ENCODE results near the gene SUPT20HL2. TPM values are rescaled to one million over a fixed set of nuclear protein-coding genes. Genes with fewer than 3 reads are reported as not detected.

Gene SUPT20HL2
- total and polyA plus RNA-seq, 4 donors = not detected

DNA sequence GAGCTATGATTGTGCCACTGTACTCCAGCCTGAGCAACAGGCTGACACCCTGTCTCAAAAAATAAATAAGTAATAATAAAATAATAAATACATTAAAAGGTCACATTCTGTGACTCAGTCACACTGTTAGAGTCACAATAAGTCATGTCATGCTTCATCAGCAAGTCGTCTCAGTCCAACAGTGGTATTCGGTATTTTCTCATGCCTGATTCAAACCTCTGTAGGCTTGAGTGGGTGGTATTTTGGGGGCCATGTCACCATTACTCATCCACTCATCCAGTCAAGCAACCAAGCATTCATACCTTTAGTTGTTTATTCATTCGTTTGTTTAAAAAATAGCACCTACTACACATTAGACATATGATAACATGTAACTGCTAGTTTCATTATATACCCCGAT lies 46.9 kb downstream of the SUPT20HL2 start:
- Histone ChIP-seq H3K9me3 (ENCODE audit: control insufficient read depth in 4 of 4, insufficient read depth in 3 of 4, low read length in 3 of 4) (peaks cover 0 to 3% (median 0%) of the 10 kb centered on the region in 4 donors), H3K36me3 (ENCODE audit: control insufficient read depth in 4 of 4, insufficient read depth in 4 of 4, low read length in 4 of 4) (no peaks in the 10 kb centered on the region), H3K9ac (ENCODE audit: insufficient read depth in 1 of 2, low read length in 2 of 2) (no peak overlapping the region), H3K27me3 (ENCODE audit: control insufficient read depth in 3 of 3, insufficient read depth in 3 of 3, low read length in 2 of 3) (peaks cover 0 to 50% (median 22%) of the 10 kb centered on the region in 3 donors), H3K27ac (ENCODE audit: low read depth in 1 of 2, low read length in 1 of 2) (no peak overlapping the region), H3K4me1 (ENCODE audit: control insufficient read depth in 5 of 5, insufficient read depth in 5 of 5, low read length in 5 of 5) (no peaks in the 10 kb centered on the region), H3K4me3 (no peak overlapping the region)
- TF ChIP-seq, protein P1, sequence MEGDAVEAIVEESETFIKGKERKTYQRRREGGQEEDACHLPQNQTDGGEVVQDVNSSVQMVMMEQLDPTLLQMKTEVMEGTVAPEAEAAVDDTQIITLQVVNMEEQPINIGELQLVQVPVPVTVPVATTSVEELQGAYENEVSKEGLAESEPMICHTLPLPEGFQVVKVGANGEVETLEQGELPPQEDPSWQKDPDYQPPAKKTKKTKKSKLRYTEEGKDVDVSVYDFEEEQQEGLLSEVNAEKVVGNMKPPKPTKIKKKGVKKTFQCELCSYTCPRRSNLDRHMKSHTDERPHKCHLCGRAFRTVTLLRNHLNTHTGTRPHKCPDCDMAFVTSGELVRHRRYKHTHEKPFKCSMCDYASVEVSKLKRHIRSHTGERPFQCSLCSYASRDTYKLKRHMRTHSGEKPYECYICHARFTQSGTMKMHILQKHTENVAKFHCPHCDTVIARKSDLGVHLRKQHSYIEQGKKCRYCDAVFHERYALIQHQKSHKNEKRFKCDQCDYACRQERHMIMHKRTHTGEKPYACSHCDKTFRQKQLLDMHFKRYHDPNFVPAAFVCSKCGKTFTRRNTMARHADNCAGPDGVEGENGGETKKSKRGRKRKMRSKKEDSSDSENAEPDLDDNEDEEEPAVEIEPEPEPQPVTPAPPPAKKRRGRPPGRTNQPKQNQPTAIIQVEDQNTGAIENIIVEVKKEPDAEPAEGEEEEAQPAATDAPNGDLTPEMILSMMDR (IDR thresholded peaks at IDR 0.05; ENCODE audit: control extremely low read depth, extremely low read depth) = no peak
- 81 to 93% methylated on average over 4 of the region's 4 CpGs for WGBS, 2 donors
- DNase-seq (no peak), ATAC-seq (ENCODE audit: insufficient read depth, low FRiP score) (no peak)

DNA sequence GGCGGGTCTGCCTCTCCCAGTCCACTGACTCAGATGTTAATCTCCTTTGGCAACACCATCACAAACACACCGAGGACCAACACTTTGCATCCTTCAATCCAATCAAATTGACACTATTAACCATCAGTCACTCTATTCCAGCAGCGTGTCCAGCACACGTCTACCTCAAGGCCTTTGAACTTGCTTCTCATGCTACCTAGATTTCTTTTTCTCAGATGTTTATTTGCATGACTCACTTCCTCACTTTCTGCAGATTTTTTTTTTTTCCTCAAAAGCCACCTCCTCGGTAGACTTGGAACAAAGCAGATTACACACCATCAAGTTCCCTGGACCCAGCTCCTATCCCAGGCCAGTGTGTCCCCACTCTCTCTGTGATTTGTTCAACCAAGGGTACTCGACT lies 49.5 kb downstream of the SUPT20HL2 start:
- H3K27ac ChIP-seq (ENCODE audit: low read depth in 1 of 2, low read length in 1 of 2) = no peak overlapping the region
- no peaks in the 10 kb centered on the region for H3K4me1 ChIP-seq (ENCODE audit: control insufficient read depth in 5 of 5, insufficient read depth in 5 of 5, low read length in 5 of 5)
- peaks cover 0 to 3% (median 0%) of the 10 kb centered on the region in 4 donors for H3K9me3 ChIP-seq (ENCODE audit: control insufficient read depth in 4 of 4, insufficient read depth in 3 of 4, low read length in 3 of 4)
- H3K27me3 ChIP-seq (ENCODE audit: control insufficient read depth in 3 of 3, insufficient read depth in 3 of 3, low read length in 2 of 3) = peaks cover 0 to 41% (median 19%) of the 10 kb centered on the region in 3 donors
- no peaks in the 10 kb centered on the region for H3K36me3 ChIP-seq (ENCODE audit: control insufficient read depth in 4 of 4, insufficient read depth in 4 of 4, low read length in 4 of 4)
- WGBS, 2 donors = 73 to 75% methylated on average over 6 of the region's 6 CpGs
- H3K4me3 ChIP-seq = no peak overlapping the region
- TF ChIP-seq, protein P1 (IDR thresholded peaks at IDR 0.05; ENCODE audit: control extremely low read depth, extremely low read depth) = no peak
- no peak for DNase-seq
- ATAC-seq (ENCODE audit: insufficient read depth, low FRiP score) = no peak
- no peak overlapping the region for H3K9ac ChIP-seq (ENCODE audit: insufficient read depth in 1 of 2, low read length in 2 of 2)

GRCh38 chrX:24262309-24262708 lies 51.6 kb downstream of the SUPT20HL2 start:
- Histone ChIP-seq H3K9me3 (ENCODE audit: control insufficient read depth in 4 of 4, insufficient read depth in 3 of 4, low read length in 3 of 4) (peaks cover 0 to 5% (median 0%) of the 10 kb centered on the region in 4 donors), H3K4me1 (ENCODE audit: control insufficient read depth in 5 of 5, insufficient read depth in 5 of 5, low read length in 5 of 5) (no peaks in the 10 kb centered on the region), H3K36me3 (ENCODE audit: control insufficient read depth in 4 of 4, insufficient read depth in 4 of 4, low read length in 4 of 4) (no peaks in the 10 kb centered on the region), H3K27me3 (ENCODE audit: control insufficient read depth in 3 of 3, insufficient read depth in 3 of 3, low read length in 2 of 3) (peaks cover 0 to 32% (median 13%) of the 10 kb centered on the region in 3 donors), H3K27ac (ENCODE audit: low read depth in 1 of 2, low read length in 1 of 2) (no peak overlapping the region), H3K9ac (ENCODE audit: insufficient read depth in 1 of 2, low read length in 2 of 2) (no peak overlapping the region), H3K4me3 (no peak overlapping the region)
- DNase-seq (no peak), ATAC-seq (ENCODE audit: insufficient read depth, low FRiP score) (no peak)
- WGBS, 2 donors = 91 to 100% methylated on average over 3 of the region's 3 CpGs
- TF ChIP-seq, protein P1 (IDR thresholded peaks at IDR 0.05; ENCODE audit: control extremely low read depth, extremely low read depth) = no peak

Other genes starting within 250 kb of the SUPT20HL2 start
- 10 to 100 TPM; 56.7 to 72.4 TPM for gene ZFX, start 164.3 kb downstream of the SUPT20HL2 start, total RNA-seq
- gene ZFX, start 164.3 kb downstream of the SUPT20HL2 start, polyA plus RNA-seq = 1 to 10 TPM; 7.5 to 8.3 TPM
- gene SUPT20HL1, start 46.6 kb upstream of the SUPT20HL2 start, total RNA-seq = not detected
- gene SUPT20HL1, start 46.6 kb upstream of the SUPT20HL2 start, polyA plus RNA-seq = not detected
- 10 to 100 TPM; 16.5 to 18.9 TPM for gene PDK3, start 151.2 kb upstream of the SUPT20HL2 start, total RNA-seq
- gene PDK3, start 151.2 kb upstream of the SUPT20HL2 start, polyA plus RNA-seq = 1 to 10 TPM; 4.6 to 7.8 TPM

Data from lung (tissue), 12 donors.